IMR-90 (cell line): ENCODE results near the gene CELA3B. TPM values are rescaled to one million over a fixed set of nuclear protein-coding genes. Genes with fewer than 3 reads are reported as not detected.
"Not testable (repeated sequence)": the region's sequence is repeated elsewhere in the genome, so short reads cannot be mapped to it uniquely, and the experiment has no call there.

Source experiments
- ATAC-seq: fragments of 200-7000 bp; cut with Tn5 transposase; 2 replicates; pipeline ENCODE4 v1.9.1; 2020; ENCODE audit warnings: low read depth, mild to moderate bottlenecking, moderate library complexity
- BruUV-seq: library from RNA; stranded (reverse); fragments of 400-500 nt; replicated peaks from 2 replicates; lab custom pipeline; 2021; lab: Mats Ljungman, UMichigan
- CTCF ChIA-PET: fragments of 300-600 bp; formaldehyde crosslinking; extraction: SDS; loops from one replicate; lab custom pipeline; 2021; ENCODE audit warnings: antibody characterized with exemption; lab: Yijun Ruan, JAX
- POLR2A ChIA-PET: fragments of 300-600 bp; sonication (Branson Sonifier 250); formaldehyde crosslinking; loops from one replicate; lab custom pipeline; 2022; ENCODE audit warnings: antibody characterized with exemption; ENCODE audit not compliant: unreplicated experiment; lab: Charles Lee
- DNase-seq: peaks from one replicate; pipeline ENCODE4 v3.0.0; 2013
- H2AFZ ChIP-seq: replicated peaks from 2 replicates; pipeline ENCODE3; 2013; ENCODE audit warnings: low read length, mild to moderate bottlenecking; ENCODE audit not compliant: poor library complexity
- H2AK5ac ChIP-seq: 2 replicates; pipeline ENCODE4 v1.6.1; 2013; ENCODE audit warnings: low read depth, low read length, inconsistent platforms
- H2AK9ac ChIP-seq: replicated peaks from 2 replicates; pipeline ENCODE3; 2013; ENCODE audit warnings: mild to moderate bottlenecking, low read depth, low read length, moderate library complexity; ENCODE audit not compliant: poor library complexity
- H2BK120ac ChIP-seq: 2 replicates; pipeline ENCODE4 v1.6.1; 2013; ENCODE audit warnings: low read depth, low read length, inconsistent platforms
- H2BK15ac ChIP-seq: 3 replicates; pipeline ENCODE4 v1.6.1; 2013; ENCODE audit warnings: low read depth, low read length, inconsistent platforms
- H2BK20ac ChIP-seq: 2 replicates; pipeline ENCODE4 v1.6.1; 2013; ENCODE audit warnings: low read depth, mild to moderate bottlenecking, inconsistent platforms, low read length, moderate library complexity
- H2BK5ac ChIP-seq: 2 replicates; pipeline ENCODE4 v1.6.1; 2013; ENCODE audit warnings: mild to moderate bottlenecking, low read depth, low read length, inconsistent platforms; ENCODE audit not compliant: poor library complexity, severe bottlenecking
- H3K14ac ChIP-seq: replicated peaks from 2 replicates; pipeline ENCODE4 v1.6.1; 2013; ENCODE audit warnings: low read depth, low read length, inconsistent platforms
- H3K18ac ChIP-seq: 2 replicates; pipeline ENCODE4 v1.6.1; 2013; ENCODE audit warnings: low read depth, low read length, control low read depth
- H3K23ac ChIP-seq: 2 replicates; pipeline ENCODE4 v1.6.1; 2013; ENCODE audit warnings: low read depth, low read length, inconsistent platforms
- H3K27ac ChIP-seq: 2 replicates; pipeline ENCODE4 v1.5.1; 2013; ENCODE audit warnings: mild to moderate bottlenecking, control low read depth, low read length; ENCODE audit not compliant: insufficient read depth
- H3K27me3 ChIP-seq: 2 replicates; pipeline ENCODE4 v1.6.1; 2013; ENCODE audit warnings: low read length; ENCODE audit not compliant: control insufficient read depth, insufficient read depth
- H3K36me3 ChIP-seq: 2 replicates; pipeline ENCODE4 v1.6.1; 2013; ENCODE audit warnings: low read length, mixed read lengths; ENCODE audit not compliant: control insufficient read depth, insufficient read depth
- H3K4ac ChIP-seq: 2 replicates; pipeline ENCODE4 v1.6.1; 2013; ENCODE audit warnings: low read depth, low read length, inconsistent platforms
- H3K4me1 ChIP-seq: 2 replicates; pipeline ENCODE4 v1.6.1; 2013; ENCODE audit warnings: low read length, mixed read lengths; ENCODE audit not compliant: control insufficient read depth, insufficient read depth
- H3K4me2 ChIP-seq: 2 replicates; pipeline ENCODE4 v1.6.1; 2013; ENCODE audit warnings: low read depth, mild to moderate bottlenecking, control low read depth, low read length, moderate library complexity
- H3K4me3 ChIP-seq: 2 replicates; pipeline ENCODE4 v1.5.1; 2013; ENCODE audit warnings: low read depth, mild to moderate bottlenecking, control low read depth, low read length, moderate library complexity; ENCODE audit not compliant: insufficient read depth
- H3K56ac ChIP-seq: 2 replicates; pipeline ENCODE4 v1.6.1; 2013; ENCODE audit warnings: low read length, inconsistent platforms; ENCODE audit not compliant: insufficient read depth; ENCODE audit errors: extremely low read depth
- H3K79me1 ChIP-seq, 2 experiments: 2 replicates each; pipeline ENCODE4 v1.6.1; 2013; ENCODE audit warnings: low read length in 2 of 2, inconsistent platforms in 1 of 2, low read depth in 1 of 2
- H3K9ac ChIP-seq: 2 replicates; pipeline ENCODE4 v1.6.1; 2013; ENCODE audit warnings: low read depth, low read length, control low read depth
- H3K9me1 ChIP-seq: 2 replicates; pipeline ENCODE4 v1.6.1; 2013; ENCODE audit warnings: low read length, inconsistent platforms; ENCODE audit not compliant: insufficient read depth
- H3K9me3 ChIP-seq: 2 replicates; pipeline ENCODE4 v1.6.1; 2013; ENCODE audit warnings: low read length; ENCODE audit not compliant: control insufficient read depth, insufficient read depth
- H4K20me1 ChIP-seq: 2 replicates; pipeline ENCODE4 v1.6.1; 2013; ENCODE audit warnings: low read length, inconsistent platforms; ENCODE audit not compliant: insufficient read depth
- H4K5ac ChIP-seq: 2 replicates; pipeline ENCODE4 v1.6.1; 2013; ENCODE audit warnings: mild to moderate bottlenecking, low read depth, low read length, control low read depth
- H4K8ac ChIP-seq, 2 experiments: 2 replicates each; pipeline ENCODE4 v1.6.1; 2013; ENCODE audit warnings: low read depth in 2 of 2, low read length in 2 of 2, control low read depth in 1 of 2, inconsistent platforms in 1 of 2
- H4K91ac ChIP-seq: 2 replicates; pipeline ENCODE4 v1.6.1; 2013; ENCODE audit warnings: low read depth, low read length, inconsistent platforms; ENCODE audit not compliant: insufficient read depth
- WGBS, 2 experiments: methylation state at CpG; one replicate each; pipeline versions ENCODE4 v1.1.5 to v1.1.7; 2013; ENCODE audit warnings: missing lambda C conversion rate in 2 of 2; ENCODE audit not compliant: insufficient read length in 1 of 2; ENCODE audit errors: extremely low coverage in 2 of 2; 5-methylcytosine and 5-hydroxymethylcytosine counted together
- dilution Hi-C: fragments of 300-500 bp; cut with HindIII; formaldehyde crosslinking; loops from one replicate; pipeline ENCODE4 v1.14.3; 2018; ENCODE audit warnings: low sequenced_read_pairs; ENCODE audit not compliant: unreplicated experiment
- in situ Hi-C: fragments of 300-500 bp; cut with MboI; formaldehyde crosslinking; loops from 3 replicates; pipeline ENCODE4 v1.14.3; 2019; ENCODE audit warnings: low sequenced_read_pairs, inconsistent platforms, mixed read lengths
- intact Hi-C: fragments of 100-400 bp; cut with micrococcal nuclease; formaldehyde crosslinking; loops from 2 replicates; pipeline ENCODE4 v1.10.0; 2022
- polyA plus RNA-seq, 3 experiments: library from polyadenylated mRNA; depleted of rRNA; stranded (reverse); fragments of >200 nt; gene quantifications; 2 replicates each; pipeline ENCODE4 v1.2.3, GENCODE V29; 2012; ENCODE audit warnings: low replicate concordance in 1 of 3
- total RNA-seq: library from RNA; depleted of rRNA; stranded (reverse); fragments of >200 nt; gene quantifications from 2 replicates; pipeline ENCODE4 v1.2.3, GENCODE V29; 2012

Gene CELA3B
- total and polyA plus RNA-seq, 2 of the 4 experiments (the other 2 are of a cell fraction): not detected

DNA sequence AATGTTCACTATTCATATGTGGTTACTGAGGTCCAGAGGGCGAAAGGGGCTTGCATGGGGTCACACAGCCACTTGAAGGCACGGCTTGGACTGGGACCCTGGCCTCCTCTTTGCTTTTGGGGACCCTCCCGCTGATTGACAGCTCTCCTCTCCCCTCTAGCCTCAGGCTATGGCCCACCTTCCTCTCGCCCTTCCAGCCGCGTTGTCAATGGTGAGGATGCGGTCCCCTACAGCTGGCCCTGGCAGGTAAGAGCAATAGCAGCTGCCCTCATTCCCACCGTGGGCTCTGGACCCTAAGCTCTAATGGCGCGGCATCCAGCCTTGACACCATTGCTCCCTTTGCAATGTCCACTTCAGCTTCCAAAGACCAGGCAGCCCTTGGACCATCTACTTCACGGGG is 1.4 kb downstream of the CELA3B start:
- in situ Hi-C loops, H4K91ac ChIP-seq, ATAC-seq, H2AK9ac ChIP-seq, H2BK5ac ChIP-seq, H3K9me1 ChIP-seq, intact Hi-C loops, H4K5ac ChIP-seq, BruUV-seq, H3K4me1 ChIP-seq, POLR2A ChIA-PET, H2BK20ac ChIP-seq, H3K36me3 ChIP-seq, H2BK15ac ChIP-seq, CTCF ChIA-PET, H3K79me1 ChIP-seq, H3K4ac ChIP-seq, H3K56ac ChIP-seq, H3K27ac ChIP-seq, H2BK120ac ChIP-seq, H4K8ac ChIP-seq, H3K9ac ChIP-seq, DNase-seq, H3K4me3 ChIP-seq, H4K20me1 ChIP-seq, dilution Hi-C loops, H2AK5ac ChIP-seq, H2AFZ ChIP-seq, H3K14ac ChIP-seq, H3K27me3 ChIP-seq, H3K4me2 ChIP-seq, H3K23ac ChIP-seq, H3K9me3 ChIP-seq, H3K18ac ChIP-seq: not testable (repeated sequence)
- WGBS, 2 experiments: 73% methylated on average over 3 of the region's 11 CpGs; no CpG with 5 or more reads in 1 of the 2 experiments
